ENCODE results near the gene CNTN5. TPM values are rescaled to one million over a fixed set of nuclear protein-coding genes. Genes with fewer than 3 reads are reported as not detected.

The CNTN5 gene
- total RNA-seq, 3 donors from 2014 or later, result 0.35 TPM; not detected in 2

DNA sequence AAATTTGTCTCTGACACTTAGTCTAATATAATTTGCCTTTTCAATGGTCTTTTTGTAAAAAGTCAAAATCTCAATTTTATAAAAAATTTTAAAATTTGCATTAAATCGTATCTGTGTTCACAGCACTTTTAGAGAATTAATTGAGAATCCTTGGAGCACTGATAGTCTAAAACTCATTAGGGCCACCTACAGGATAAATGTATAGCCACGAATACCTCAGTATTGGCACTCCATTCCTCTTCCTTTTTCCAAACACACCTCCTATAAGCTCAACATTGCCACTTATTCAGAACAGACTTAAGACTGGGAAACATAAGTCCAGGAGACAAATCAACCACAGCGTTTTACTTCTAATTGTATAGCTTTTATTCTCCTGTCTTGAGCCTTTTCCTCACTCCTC is 890.4 kb downstream of the CNTN5 start:
- TF ChIP-seq, protein P1, sequence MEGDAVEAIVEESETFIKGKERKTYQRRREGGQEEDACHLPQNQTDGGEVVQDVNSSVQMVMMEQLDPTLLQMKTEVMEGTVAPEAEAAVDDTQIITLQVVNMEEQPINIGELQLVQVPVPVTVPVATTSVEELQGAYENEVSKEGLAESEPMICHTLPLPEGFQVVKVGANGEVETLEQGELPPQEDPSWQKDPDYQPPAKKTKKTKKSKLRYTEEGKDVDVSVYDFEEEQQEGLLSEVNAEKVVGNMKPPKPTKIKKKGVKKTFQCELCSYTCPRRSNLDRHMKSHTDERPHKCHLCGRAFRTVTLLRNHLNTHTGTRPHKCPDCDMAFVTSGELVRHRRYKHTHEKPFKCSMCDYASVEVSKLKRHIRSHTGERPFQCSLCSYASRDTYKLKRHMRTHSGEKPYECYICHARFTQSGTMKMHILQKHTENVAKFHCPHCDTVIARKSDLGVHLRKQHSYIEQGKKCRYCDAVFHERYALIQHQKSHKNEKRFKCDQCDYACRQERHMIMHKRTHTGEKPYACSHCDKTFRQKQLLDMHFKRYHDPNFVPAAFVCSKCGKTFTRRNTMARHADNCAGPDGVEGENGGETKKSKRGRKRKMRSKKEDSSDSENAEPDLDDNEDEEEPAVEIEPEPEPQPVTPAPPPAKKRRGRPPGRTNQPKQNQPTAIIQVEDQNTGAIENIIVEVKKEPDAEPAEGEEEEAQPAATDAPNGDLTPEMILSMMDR (IDR thresholded peaks at IDR 0.05), result no peak
- peaks cover 3% of the 10 kb centered on the region for H3K9me3 ChIP-seq
- H3K4me3 ChIP-seq, result no peak overlapping the region
- intact Hi-C loops (cut with DNase I, micrococcal nuclease), result no loop called here
- no peaks in the 10 kb centered on the region for H3K4me1 ChIP-seq (ENCODE audit: low read depth)
- no peak for DNase-seq
- H3K36me3 ChIP-seq (ENCODE audit: low read depth), result no peaks in the 10 kb centered on the region
- no peak for ATAC-seq

- H3K4me1 ChIP-seq (ENCODE audit: low read depth), result no peaks in the 10 kb centered on the region
- ATAC-seq (no peak), DNase-seq (no peak)
- TF ChIP-seq, protein P1 (IDR thresholded peaks at IDR 0.05), result no peak
- H3K9me3 ChIP-seq, result peaks cover 15% of the 10 kb centered on the region
- intact Hi-C loops (cut with DNase I, micrococcal nuclease), result no loop called here
- H3K36me3 ChIP-seq (ENCODE audit: low read depth), result no peaks in the 10 kb centered on the region
- no peak overlapping the region for H3K4me3 ChIP-seq
Measured at GRCh38 chr11:99916078-99916477, 895.3 kb downstream of the CNTN5 start.

- intact Hi-C loops (cut with DNase I, micrococcal nuclease), result no loop called here
- Histone ChIP-seq H3K9me3 (peaks cover 24% of the 10 kb centered on the region), H3K36me3 (ENCODE audit: low read depth) (no peaks in the 10 kb centered on the region), H3K4me1 (ENCODE audit: low read depth) (no peaks in the 10 kb centered on the region), H3K4me3 (no peak overlapping the region)
- ATAC-seq, result no peak
- DNase-seq, result no peak
- TF ChIP-seq, protein P1 (IDR thresholded peaks at IDR 0.05), result no peak
Measured at GRCh38 chr11:99918761-99919160, 898.0 kb downstream of the CNTN5 start.

DNA sequence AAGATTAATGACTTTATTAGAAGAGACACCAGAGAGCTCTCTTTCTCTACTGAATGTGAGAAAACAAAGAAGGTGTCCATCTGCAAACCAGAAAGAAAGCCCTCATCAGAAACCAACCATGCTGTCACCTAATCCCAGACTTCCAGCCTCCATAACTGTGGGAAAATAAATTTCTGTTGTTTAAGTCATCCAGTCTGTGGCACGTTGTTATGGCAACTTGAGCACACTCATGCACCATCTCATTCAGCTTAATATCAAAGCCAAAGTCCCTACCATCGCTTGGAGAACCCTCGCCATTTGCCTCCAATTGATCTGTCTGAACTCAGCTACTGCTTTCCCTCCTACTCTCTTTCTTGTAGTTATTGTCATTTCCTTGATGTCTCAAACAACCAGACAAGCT is 900.2 kb downstream of the CNTN5 start:
- Histone ChIP-seq H3K4me1 (ENCODE audit: low read depth) (no peaks in the 10 kb centered on the region), H3K36me3 (ENCODE audit: low read depth) (no peaks in the 10 kb centered on the region), H3K4me3 (no peak overlapping the region), H3K9me3 (peaks cover 29% of the 10 kb centered on the region)
- intact Hi-C loops (cut with DNase I, micrococcal nuclease), result no loop called here
- ATAC-seq, result no peak
- DNase-seq, result no peak
- TF ChIP-seq, protein P1 (IDR thresholded peaks at IDR 0.05), result no peak

DNA sequence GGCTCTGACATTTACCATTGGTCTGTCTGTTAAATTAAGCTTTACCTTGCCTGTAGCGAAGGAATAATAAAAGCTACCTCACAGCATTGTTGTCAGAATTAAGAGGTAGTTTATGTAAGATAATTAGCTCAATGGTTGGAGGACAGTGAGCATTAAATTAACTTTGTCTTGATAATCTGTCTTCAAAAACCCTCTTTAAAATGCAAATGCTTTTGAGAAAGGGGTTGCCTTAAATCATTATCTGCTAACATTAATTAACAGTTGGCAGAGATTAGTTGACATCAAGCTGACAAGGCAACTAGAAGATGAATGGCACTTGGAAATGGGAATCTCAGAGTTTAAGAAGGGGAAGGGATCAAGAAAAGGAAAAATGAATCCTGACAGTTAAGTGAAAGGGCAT is 905.2 kb downstream of the CNTN5 start:
- Histone ChIP-seq H3K36me3 (ENCODE audit: low read depth) (no peaks in the 10 kb centered on the region), H3K4me1 (ENCODE audit: low read depth) (no peaks in the 10 kb centered on the region)
- DNase-seq, result no peak

More for the DNA sequence above, 905.2 kb downstream of the CNTN5 start:
- intact Hi-C loops (cut with DNase I, micrococcal nuclease), result no loop called here
- TF ChIP-seq, protein P1 (IDR thresholded peaks at IDR 0.05), result no peak
- ATAC-seq, result no peak
- Histone ChIP-seq H3K9me3 (peaks cover 33% of the 10 kb centered on the region), H3K4me3 (no peak overlapping the region)

All from mucosa of descending colon (tissue), 3 donors.